Loucy (cell line): ENCODE measurements around the gene GCSH.

ENCODE experiments used
- CTCF ChIP-seq: fragments of 200-600 bp; sonication (generic); conservative IDR thresholded peaks from 2 replicates; pipeline ENCODE4 v1.5.1; 2014; ENCODE audit warnings: mild to moderate bottlenecking, antibody characterized with exemption, low read length
- EZH2phosphoT487 ChIP-seq: fragments of 200-600 bp; IDR thresholded peaks from 2 replicates; pipeline ENCODE4 v1.6.1; 2018; ENCODE audit warnings: antibody characterized with exemption, mild to moderate bottlenecking, moderate library complexity, borderline replicate concordance

- TF ChIP-seq CTCF = no peak
- no peak for TF ChIP-seq EZH2phosphoT487
These were observed 3.8 kb upstream of the GCSH start for GRCh38 chr16:81099958-81100357.
